Esophagus squamous epithelium (tissue), 4 donors: ENCODE results near the gene PKD2.

Source experiments
- POLR2A ChIP-seq, 4 donors: fragments of 450-650 bp; IDR thresholded peaks; one replicate each; pipeline ENCODE4 v1.6.1; 2017; ENCODE audit warnings: antibody characterized with exemption in 4 of 4, mild to moderate bottlenecking in 4 of 4, moderate library complexity in 3 of 4
- TF ChIP-seq, protein P1 (sequence below), 6 experiments: fragments of 450-650 bp in 4 of 6; fragments of 200-600 bp in 2 of 6; sonication (generic) in 2 of 6; IDR thresholded peaks; one replicate each; pipeline ENCODE4 v1.5.1; 2016 to 2019; ENCODE audit warnings: antibody characterized with exemption in 6 of 6, mild to moderate bottlenecking in 4 of 6, moderate library complexity in 4 of 6

GRCh38 chr4:87982036-87982435 is 25.4 kb upstream of the PKD2 start:
- TF ChIP-seq, protein P1, sequence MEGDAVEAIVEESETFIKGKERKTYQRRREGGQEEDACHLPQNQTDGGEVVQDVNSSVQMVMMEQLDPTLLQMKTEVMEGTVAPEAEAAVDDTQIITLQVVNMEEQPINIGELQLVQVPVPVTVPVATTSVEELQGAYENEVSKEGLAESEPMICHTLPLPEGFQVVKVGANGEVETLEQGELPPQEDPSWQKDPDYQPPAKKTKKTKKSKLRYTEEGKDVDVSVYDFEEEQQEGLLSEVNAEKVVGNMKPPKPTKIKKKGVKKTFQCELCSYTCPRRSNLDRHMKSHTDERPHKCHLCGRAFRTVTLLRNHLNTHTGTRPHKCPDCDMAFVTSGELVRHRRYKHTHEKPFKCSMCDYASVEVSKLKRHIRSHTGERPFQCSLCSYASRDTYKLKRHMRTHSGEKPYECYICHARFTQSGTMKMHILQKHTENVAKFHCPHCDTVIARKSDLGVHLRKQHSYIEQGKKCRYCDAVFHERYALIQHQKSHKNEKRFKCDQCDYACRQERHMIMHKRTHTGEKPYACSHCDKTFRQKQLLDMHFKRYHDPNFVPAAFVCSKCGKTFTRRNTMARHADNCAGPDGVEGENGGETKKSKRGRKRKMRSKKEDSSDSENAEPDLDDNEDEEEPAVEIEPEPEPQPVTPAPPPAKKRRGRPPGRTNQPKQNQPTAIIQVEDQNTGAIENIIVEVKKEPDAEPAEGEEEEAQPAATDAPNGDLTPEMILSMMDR (IDR thresholded peaks at IDR 0.05), result no peak
- no peak for TF ChIP-seq POLR2A (IDR thresholded peaks at IDR 0.05)
